Right cardiac atrium (tissue), 5 donors: ENCODE measurements around the gene CSPG5. TPM values are rescaled to one million over a fixed set of nuclear protein-coding genes. Genes with fewer than 3 reads are reported as not detected.

Experiments used
- ATAC-seq, 2 donors: fragments of 200-7000 bp; cut with Tn5 transposase; one replicate each; pipeline versions ENCODE4 v1.8.0 to v1.9.1; 2020; ENCODE audit warnings: moderate library complexity in 2 of 2, mild to moderate bottlenecking in 1 of 2
- DNase-seq, 3 donors: peaks; one replicate each; pipeline ENCODE4 v3.0.0-alpha.2; 2020
- H3K27ac ChIP-seq: one replicate; pipeline ENCODE4 v1.5.1; 2013; ENCODE audit warnings: mild to moderate bottlenecking, low read length, control low read depth, moderate library complexity
- H3K27me3 ChIP-seq: one replicate; pipeline ENCODE4 v1.6.1; 2013; ENCODE audit not compliant: control insufficient read depth, insufficient read depth
- H3K4me1 ChIP-seq: one replicate; pipeline ENCODE4 v1.6.1; 2013; ENCODE audit warnings: low read length; ENCODE audit not compliant: control insufficient read depth, insufficient read depth
- H3K4me3 ChIP-seq: one replicate; pipeline ENCODE4 v1.5.1; 2013; ENCODE audit warnings: low read length, control low read depth
- H3K9me3 ChIP-seq: one replicate; pipeline ENCODE4 v1.6.1; 2013; ENCODE audit warnings: low read length; ENCODE audit not compliant: control insufficient read depth
- WGBS: extraction: QIAGEN DNeasy Blood & Tissue Kit; methylation state at CpG from one replicate; pipeline ENCODE4 v1.1.7; 2013; 5-methylcytosine and 5-hydroxymethylcytosine counted together
- intact Hi-C, 4 donors: fragments of 100-400 bp; cut with DNase I; formaldehyde crosslinking; loops; one replicate each; pipeline versions ENCODE4 v1.11.0 to v1.14.0; 2022 to 2023
- polyA plus RNA-seq: library from polyadenylated mRNA; stranded (reverse); fragments of 200-250 nt; gene quantifications from one replicate; pipeline ENCODE4 v1.2.3, GENCODE V29; 2013
- total RNA-seq, 4 donors: library from RNA; stranded (reverse); fragmentation: NEBNext Ultra II Directional; extraction: Animal tissue kit (Norgen Biotek cat#: 25700); gene quantifications; one replicate each; pipeline ENCODE4 v1.2.1, GENCODE V29; 2021
- donor health status: healthy with polysubstance abuse.
- donor health status: DM: no; HTN: yes; CAD: no.
- donor health status: DM: no; HTN: no; CAD: no.
- donor health status: DM: no; HTN: yes; CAD: no; lungs with severe emphysema.
- donor health status: DM: yes; HTN: yes; CAD: no.

The CSPG5 gene
- total and polyA plus RNA-seq, 5 donors = 0.85 to 1.2 (median 1.1) TPM

- H3K4me3 ChIP-seq = no peak overlapping the region
- H3K9me3 ChIP-seq = no peaks in the 10 kb centered on the region
- DNase-seq (no peak), ATAC-seq (no peak)
- peaks cover 3% of the 10 kb centered on the region for H3K4me1 ChIP-seq
- 80% methylated on average over 2 of the region's 2 CpGs for WGBS
- H3K27me3 ChIP-seq = no peaks in the 10 kb centered on the region
- intact Hi-C loops = no loop called here
- no peak overlapping the region for H3K27ac ChIP-seq
These were observed 28.7 kb upstream of the CSPG5 start for GRCh38 chr3:47607335-47607734.

DNA sequence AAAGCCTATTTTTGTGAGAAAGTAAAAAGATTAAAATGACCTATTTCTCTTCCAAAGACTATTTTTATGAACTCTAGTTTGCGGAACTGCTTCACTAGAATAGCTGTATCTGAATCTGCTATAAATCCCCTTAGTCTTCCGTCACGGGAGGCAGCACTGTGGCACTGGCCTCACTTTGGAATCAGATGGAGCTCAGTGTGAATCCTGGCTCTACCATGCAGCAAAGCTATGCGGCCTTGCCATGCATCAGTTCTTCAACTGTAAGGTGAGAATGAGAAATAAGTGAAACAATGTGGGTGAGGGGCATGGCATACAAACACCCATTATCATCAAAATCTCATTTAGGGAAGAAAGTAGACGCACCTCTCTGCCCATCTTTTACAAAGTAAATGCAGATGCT lies 27.5 kb upstream of the CSPG5 start:
- no peak overlapping the region for H3K27ac ChIP-seq
- ATAC-seq (no peak), DNase-seq (no peak)
- H3K9me3 ChIP-seq = no peaks in the 10 kb centered on the region
- H3K27me3 ChIP-seq = no peaks in the 10 kb centered on the region
- peaks cover 1% of the 10 kb centered on the region for H3K4me1 ChIP-seq
- no peak overlapping the region for H3K4me3 ChIP-seq
- 91% methylated on average over 5 of the region's 5 CpGs for WGBS
- intact Hi-C loops = no loop called here

GRCh38 chr3:47605652-47606051 lies 27.0 kb upstream of the CSPG5 start:
- Histone ChIP-seq H3K4me3 (no peak overlapping the region), H3K27me3 (no peaks in the 10 kb centered on the region), H3K4me1 (peaks cover 1% of the 10 kb centered on the region), H3K9me3 (no peaks in the 10 kb centered on the region), H3K27ac (no peak overlapping the region)
- no peak for ATAC-seq
- no peak for DNase-seq
- intact Hi-C loops = no loop called here
- 48% methylated on average over 2 of the region's 2 CpGs for WGBS

- DNase-seq (no peak), ATAC-seq (no peak)
- intact Hi-C loops = no loop called here
- Histone ChIP-seq H3K4me3 (no peak overlapping the region), H3K9me3 (no peaks in the 10 kb centered on the region), H3K27ac (no peak overlapping the region), H3K27me3 (no peaks in the 10 kb centered on the region), H3K4me1 (peaks cover 1% of the 10 kb centered on the region)
- 74% methylated on average over 2 of the region's 2 CpGs for WGBS
These were observed 25.5 kb upstream of the CSPG5 start for GRCh38 chr3:47604145-47604544.

DNA sequence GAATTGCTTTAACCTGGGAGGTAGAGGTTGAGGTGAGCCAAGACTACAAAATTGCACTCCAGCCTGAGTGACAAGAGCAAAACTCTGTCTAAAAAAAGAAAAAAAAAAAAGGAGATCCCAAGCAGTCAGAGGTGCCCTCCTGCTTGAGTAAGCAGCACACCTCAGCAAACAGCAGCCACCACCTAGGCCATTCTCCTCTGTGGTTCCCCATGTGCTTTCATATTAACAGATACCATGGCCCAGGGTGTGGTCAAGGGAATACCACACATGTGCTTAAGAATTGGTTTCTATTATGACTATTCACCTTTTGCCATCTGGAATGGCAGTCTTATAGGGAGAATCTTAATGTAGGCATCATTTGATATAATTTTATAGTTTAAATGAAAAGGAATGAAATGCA lies 24.7 kb upstream of the CSPG5 start:
- intact Hi-C loops = no loop called here
- DNase-seq (no peak), ATAC-seq (no peak)
- Histone ChIP-seq H3K27me3 (no peaks in the 10 kb centered on the region), H3K9me3 (no peaks in the 10 kb centered on the region), H3K4me3 (no peak overlapping the region), H3K27ac (no peak overlapping the region), H3K4me1 (peaks cover 1% of the 10 kb centered on the region)

GRCh38 chr3:47601281-47601680 lies 22.6 kb upstream of the CSPG5 start:
- no peak overlapping the region for H3K27ac ChIP-seq
- peak; percentile 26 to 68 for ATAC-seq

DNA sequence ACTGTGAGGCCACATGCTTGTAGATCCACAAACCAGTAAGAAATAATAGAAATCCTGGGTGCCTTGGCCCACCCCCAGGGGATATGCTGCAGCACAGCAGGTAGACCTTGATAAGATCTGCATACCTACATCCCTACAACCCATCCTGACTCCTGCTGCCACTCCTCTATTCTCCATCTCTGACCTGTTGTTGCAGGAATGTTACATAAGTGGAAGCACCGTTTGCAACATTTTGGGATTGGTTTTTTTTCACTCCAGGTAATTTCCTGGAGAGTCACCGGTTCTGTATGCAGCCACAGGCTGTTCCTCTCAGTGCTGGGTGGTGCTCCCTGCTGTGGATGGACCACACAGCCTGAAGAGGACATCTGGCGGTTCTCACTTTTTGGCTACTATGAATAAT lies 16.1 kb upstream of the CSPG5 start:
- ATAC-seq = no peak
- H3K9me3 ChIP-seq = no peaks in the 10 kb centered on the region
- 79% methylated on average over 3 of the region's 3 CpGs for WGBS
- no peak overlapping the region for H3K4me3 ChIP-seq
- intact Hi-C loops = no loop called here
- no peak for DNase-seq
- no peaks in the 10 kb centered on the region for H3K4me1 ChIP-seq
- no peak overlapping the region for H3K27ac ChIP-seq
- no peaks in the 10 kb centered on the region for H3K27me3 ChIP-seq

More at GRCh38 chr3:47601281-47601680, 22.6 kb upstream of the CSPG5 start:
- no peaks in the 10 kb centered on the region for H3K27me3 ChIP-seq
- H3K4me3 ChIP-seq = no peak overlapping the region
- 56% methylated on average over 3 of the region's 3 CpGs for WGBS
- DNase-seq = no peak
- no peaks in the 10 kb centered on the region for H3K9me3 ChIP-seq
- intact Hi-C loops = no loop called here
- peaks cover 1% of the 10 kb centered on the region for H3K4me1 ChIP-seq

DNA sequence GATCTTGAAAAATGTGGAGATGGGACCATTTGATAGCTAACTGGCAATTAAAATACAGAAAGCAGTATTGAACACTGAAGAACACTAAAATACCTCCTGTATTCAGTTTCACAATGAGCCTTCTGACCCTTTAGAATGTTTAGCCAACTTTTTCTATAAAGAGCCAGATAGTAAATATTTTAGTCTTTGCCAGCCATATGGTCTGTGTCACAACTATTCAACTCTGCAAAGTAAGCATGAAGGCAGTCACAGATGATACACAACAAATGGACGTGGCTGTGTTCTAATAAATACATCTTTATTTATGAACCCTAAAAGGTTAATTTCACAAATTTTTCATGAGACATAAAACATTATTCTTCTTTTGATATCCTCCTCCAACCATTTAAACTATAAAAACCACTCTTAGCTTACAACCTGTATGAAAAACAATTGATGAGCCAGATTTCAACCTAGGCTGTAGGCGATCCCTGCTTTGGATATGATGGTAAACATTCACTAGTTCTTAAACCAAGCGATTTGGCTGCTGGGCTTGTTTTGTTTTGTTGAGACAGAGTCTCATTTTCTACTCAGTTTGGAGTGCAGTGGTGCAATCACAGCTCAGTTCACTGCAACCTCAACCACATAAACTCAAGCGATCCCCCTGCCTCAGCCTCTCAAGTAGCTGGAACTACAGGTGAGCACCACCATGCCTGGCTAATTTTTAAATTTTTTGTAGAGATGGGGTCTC lies 13.6 kb upstream of the CSPG5 start:
- ATAC-seq (no peak), DNase-seq (no peak)
- no peak overlapping the region for H3K4me3 ChIP-seq
- no peaks in the 10 kb centered on the region for H3K4me1 ChIP-seq
- H3K9me3 ChIP-seq = no peaks in the 10 kb centered on the region
- 87% methylated on average over 4 of the region's 4 CpGs for WGBS
- no peak overlapping the region for H3K27ac ChIP-seq
- no peaks in the 10 kb centered on the region for H3K27me3 ChIP-seq
- intact Hi-C loops = no loop called here

- Histone ChIP-seq H3K9me3 (no peaks in the 10 kb centered on the region), H3K4me1 (no peaks in the 10 kb centered on the region), H3K27ac (no peak overlapping the region), H3K4me3 (no peak overlapping the region), H3K27me3 (no peaks in the 10 kb centered on the region)
- intact Hi-C loops = no loop called here
- DNase-seq = no peak
- WGBS = 82% methylated on average over 2 of the region's 2 CpGs
- no peak for ATAC-seq
These were observed 11.6 kb upstream of the CSPG5 start for GRCh38 chr3:47590216-47590615.

DNA sequence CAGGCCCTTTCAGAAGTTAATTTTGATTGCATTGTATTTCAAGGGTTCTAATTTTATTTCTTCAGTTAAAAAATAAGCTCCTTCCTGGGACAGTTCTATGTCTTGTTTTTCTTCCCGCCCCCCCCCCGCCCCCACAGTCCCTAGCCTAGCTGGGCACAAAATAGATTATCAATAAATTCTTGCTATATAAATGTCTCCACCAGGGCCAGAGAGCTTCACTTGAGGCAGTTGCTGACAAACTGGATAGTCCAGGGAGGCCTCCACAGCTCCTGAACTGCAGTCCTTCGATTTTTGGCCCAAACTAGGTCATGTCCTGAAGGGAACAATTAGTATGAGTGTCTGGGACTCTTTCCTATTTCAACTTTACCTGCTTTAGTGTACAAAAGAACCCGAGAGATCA lies 9.9 kb upstream of the CSPG5 start:
- intact Hi-C loops = no loop called here
- Histone ChIP-seq H3K27ac (no peak overlapping the region), H3K27me3 (no peaks in the 10 kb centered on the region), H3K4me1 (no peaks in the 10 kb centered on the region), H3K4me3 (no peak overlapping the region), H3K9me3 (no peaks in the 10 kb centered on the region)
- WGBS = 99% methylated on average over 4 of the region's 4 CpGs
- ATAC-seq = no peak
- no peak for DNase-seq

DNA sequence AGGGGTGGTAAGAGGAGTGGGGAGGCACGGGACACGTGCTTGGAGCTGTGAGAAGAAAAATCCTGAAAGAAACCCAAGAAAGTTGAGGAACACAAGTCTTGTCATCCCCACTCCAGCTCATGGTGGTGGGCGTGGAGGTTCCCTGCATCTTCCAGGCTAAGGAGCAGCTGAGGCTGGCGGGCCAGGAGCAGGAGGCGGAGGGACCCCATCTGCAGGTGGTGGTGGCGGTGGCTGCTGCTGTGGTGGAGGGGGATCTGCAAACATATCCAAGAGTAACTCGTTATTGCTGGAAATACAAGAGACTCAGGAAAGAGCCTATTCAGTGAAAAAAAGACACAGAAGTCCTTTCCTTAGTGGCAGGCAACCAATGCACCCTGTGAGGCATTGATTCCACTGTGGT lies 9.4 kb upstream of the CSPG5 start:
- no peaks in the 10 kb centered on the region for H3K27me3 ChIP-seq
- H3K9me3 ChIP-seq = no peaks in the 10 kb centered on the region
- no peak for DNase-seq
- no peaks in the 10 kb centered on the region for H3K4me1 ChIP-seq
- H3K4me3 ChIP-seq = no peak overlapping the region
- intact Hi-C loops = no loop called here
- ATAC-seq = no peak
- WGBS = 91% methylated on average over 7 of the region's 7 CpGs
- H3K27ac ChIP-seq = no peak overlapping the region

DNA sequence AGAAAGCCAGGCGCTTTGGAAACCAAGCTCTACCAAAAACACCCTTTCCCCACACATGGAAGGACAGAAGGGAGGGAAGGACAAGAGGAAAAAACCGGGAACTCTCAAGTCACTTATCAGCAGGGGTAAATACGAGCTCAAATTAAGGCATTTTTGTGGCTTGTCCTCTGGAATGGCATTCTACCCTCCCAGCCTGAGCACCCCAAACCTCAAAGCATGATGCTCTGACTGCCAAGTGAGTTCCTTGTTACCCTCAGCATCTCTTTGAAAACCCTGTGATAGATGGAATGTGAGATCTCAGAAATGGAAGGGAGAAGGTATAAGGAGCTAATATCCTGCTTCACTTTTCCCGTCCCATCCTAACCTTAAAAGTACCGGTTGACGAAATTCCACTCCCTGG lies 8.1 kb upstream of the CSPG5 start:
- no peak overlapping the region for H3K27ac ChIP-seq
- WGBS = 94% methylated on average over 6 of the region's 6 CpGs
- DNase-seq = no peak
- intact Hi-C loops = no loop called here
- no peak for ATAC-seq
- no peak overlapping the region for H3K4me3 ChIP-seq
- H3K27me3 ChIP-seq = no peaks in the 10 kb centered on the region
- H3K4me1 ChIP-seq = no peaks in the 10 kb centered on the region
- H3K9me3 ChIP-seq = no peaks in the 10 kb centered on the region
